GM12864 (cell line): ENCODE measurements around the gene SNED1.

ENCODE experiments used
- DNase-seq: peaks from one replicate; pipeline ENCODE4 v3.0.0-alpha.2; 2011; ENCODE audit warnings: low read depth
- H3K4me3 ChIP-seq: 2 replicates; pipeline ENCODE4 v1.5.1; 2011; ENCODE audit warnings: mild to moderate bottlenecking, low read depth, low read length, control low read depth
- CTCF ChIP-seq: IDR thresholded peaks from 2 replicates; pipeline ENCODE4 v1.5.1; 2011; ENCODE audit warnings: low read depth, mild to moderate bottlenecking, moderate library complexity, low read length, control low read depth, inconsistent platforms; ENCODE audit errors: missing control alignments

The SNED1 gene

GRCh38 chr2:241125626-241126025 is 127.2 kb downstream of the SNED1 start:
- TF ChIP-seq CTCF = no peak
- DNase-seq = no peak
- H3K4me3 ChIP-seq = no peak overlapping the region; the same call in 1 of the 2 replicates

GRCh38 chr2:241126201-241126611 is 127.8 kb downstream of the SNED1 start:
- TF ChIP-seq CTCF = no peak
- H3K4me3 ChIP-seq = no peak overlapping the region
- DNase-seq = no peak

GRCh38 chr2:241126771-241127202 is 128.4 kb downstream of the SNED1 start:
- no peak overlapping the region for H3K4me3 ChIP-seq
- no peak for DNase-seq
- TF ChIP-seq CTCF = no peak

- no peak for DNase-seq
- no peak for TF ChIP-seq CTCF
- no peak overlapping the region for H3K4me3 ChIP-seq
Observed at GRCh38 chr2:241128266-241128665, 129.8 kb downstream of the SNED1 start.

GRCh38 chr2:241129086-241129871 is 130.9 kb downstream of the SNED1 start:
- no peak overlapping the region for H3K4me3 ChIP-seq
- no peak for DNase-seq
- no peak for TF ChIP-seq CTCF

GRCh38 chr2:241130316-241130715 is 131.9 kb downstream of the SNED1 start:
- no peak overlapping the region for H3K4me3 ChIP-seq
- DNase-seq = no peak
- TF ChIP-seq CTCF = no peak

- TF ChIP-seq CTCF = no peak
- H3K4me3 ChIP-seq = no peak overlapping the region
- DNase-seq = no peak
Observed at GRCh38 chr2:241131531-241131930, 133.1 kb downstream of the SNED1 start.
